Pons (tissue), 1 donor: ENCODE results near the gene PARN.
"Not testable (repeated sequence)": the region's sequence is repeated elsewhere in the genome, so short reads cannot be mapped to it uniquely, and the experiment has no call there.

Experiments
- DNase-seq: peaks from one replicate; pipeline ENCODE4 v3.0.0-alpha.2; 2016; ENCODE audit warnings: low spot score

PARN gene, protein sequence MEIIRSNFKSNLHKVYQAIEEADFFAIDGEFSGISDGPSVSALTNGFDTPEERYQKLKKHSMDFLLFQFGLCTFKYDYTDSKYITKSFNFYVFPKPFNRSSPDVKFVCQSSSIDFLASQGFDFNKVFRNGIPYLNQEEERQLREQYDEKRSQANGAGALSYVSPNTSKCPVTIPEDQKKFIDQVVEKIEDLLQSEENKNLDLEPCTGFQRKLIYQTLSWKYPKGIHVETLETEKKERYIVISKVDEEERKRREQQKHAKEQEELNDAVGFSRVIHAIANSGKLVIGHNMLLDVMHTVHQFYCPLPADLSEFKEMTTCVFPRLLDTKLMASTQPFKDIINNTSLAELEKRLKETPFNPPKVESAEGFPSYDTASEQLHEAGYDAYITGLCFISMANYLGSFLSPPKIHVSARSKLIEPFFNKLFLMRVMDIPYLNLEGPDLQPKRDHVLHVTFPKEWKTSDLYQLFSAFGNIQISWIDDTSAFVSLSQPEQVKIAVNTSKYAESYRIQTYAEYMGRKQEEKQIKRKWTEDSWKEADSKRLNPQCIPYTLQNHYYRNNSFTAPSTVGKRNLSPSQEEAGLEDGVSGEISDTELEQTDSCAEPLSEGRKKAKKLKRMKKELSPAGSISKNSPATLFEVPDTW

GRCh38 chr16:14629919-14630619, at the start of gene PARN:
Gene PARN (minus strand): TSS chr16:14630260. CDS start chr16:14630125, 135 bp downstream.
- peak; percentile 96 for DNase-seq

DNA sequence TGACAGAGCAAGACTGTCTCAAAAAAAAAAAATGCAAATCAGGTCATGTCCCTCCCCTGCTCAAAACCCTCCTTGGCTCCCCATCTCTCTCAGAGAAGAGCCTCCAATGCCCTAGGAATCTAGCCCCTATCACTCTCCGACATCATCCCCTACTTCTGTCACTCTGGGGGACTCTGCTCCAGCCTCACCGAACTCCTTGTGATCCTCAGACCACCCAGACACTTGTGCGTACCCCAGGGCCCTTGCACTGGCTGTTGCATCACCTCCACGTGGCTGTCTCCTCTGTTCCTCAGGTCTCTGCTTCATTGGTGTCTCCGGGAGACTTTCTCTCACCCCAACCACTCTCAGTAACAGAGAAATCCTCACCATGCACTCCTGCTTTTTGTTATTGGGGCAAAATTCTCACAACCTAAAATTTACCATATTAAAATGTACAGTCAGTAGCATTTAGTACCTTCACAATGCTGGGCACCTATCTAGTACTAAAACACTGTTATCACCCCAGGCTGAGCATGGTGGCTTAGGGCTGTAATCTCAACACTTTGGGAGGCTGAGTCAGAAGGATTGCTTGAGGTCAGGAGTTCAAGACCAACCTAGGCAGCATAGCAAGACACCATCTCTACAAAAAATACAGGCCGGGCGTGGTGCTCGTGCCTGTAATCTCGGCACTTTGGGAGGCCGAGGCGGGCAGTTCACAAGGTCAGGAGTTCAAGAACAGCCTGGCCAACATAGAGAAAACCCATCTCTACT, 48.9 kb upstream of the PARN start:
- DNase-seq = no peak

GRCh38 chr16:14677627-14678026, 47.6 kb upstream of the PARN start:
- DNase-seq = no peak

GRCh38 chr16:14676633-14677032, 46.6 kb upstream of the PARN start:
- no peak for DNase-seq

DNA sequence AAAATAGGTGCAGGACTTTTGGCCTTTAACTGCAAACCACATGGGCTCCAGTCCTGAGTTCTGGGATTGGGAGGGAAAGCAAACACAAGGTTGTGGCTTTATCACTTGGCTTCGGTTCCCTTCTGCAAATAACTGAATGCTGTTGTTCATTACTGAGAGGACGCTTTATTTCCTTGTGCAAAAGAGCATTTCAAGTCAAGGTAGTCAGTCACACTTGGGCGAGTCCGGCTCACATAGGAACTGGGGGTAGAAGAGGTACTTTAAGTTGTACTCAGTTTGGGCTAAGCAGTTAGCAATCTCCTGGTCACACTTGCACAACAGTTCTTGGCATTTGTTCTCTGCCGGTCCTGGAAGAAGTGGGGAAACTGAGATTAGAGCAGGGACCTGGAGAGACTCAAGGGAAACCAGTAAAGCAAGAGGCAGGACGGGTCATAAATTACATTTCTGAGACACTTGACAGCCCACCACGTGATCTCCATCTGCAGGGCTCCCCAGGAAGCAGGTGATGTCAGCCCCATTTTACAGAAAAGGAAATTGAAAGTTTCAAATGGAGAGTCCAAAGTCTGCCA, 42.4 kb upstream of the PARN start:
- no peak for DNase-seq

GRCh38 chr16:14669776-14670175, 39.7 kb upstream of the PARN start:
- DNase-seq = no peak

GRCh38 chr16:14668556-14669223, 38.6 kb upstream of the PARN start:
- no peak for DNase-seq

DNA sequence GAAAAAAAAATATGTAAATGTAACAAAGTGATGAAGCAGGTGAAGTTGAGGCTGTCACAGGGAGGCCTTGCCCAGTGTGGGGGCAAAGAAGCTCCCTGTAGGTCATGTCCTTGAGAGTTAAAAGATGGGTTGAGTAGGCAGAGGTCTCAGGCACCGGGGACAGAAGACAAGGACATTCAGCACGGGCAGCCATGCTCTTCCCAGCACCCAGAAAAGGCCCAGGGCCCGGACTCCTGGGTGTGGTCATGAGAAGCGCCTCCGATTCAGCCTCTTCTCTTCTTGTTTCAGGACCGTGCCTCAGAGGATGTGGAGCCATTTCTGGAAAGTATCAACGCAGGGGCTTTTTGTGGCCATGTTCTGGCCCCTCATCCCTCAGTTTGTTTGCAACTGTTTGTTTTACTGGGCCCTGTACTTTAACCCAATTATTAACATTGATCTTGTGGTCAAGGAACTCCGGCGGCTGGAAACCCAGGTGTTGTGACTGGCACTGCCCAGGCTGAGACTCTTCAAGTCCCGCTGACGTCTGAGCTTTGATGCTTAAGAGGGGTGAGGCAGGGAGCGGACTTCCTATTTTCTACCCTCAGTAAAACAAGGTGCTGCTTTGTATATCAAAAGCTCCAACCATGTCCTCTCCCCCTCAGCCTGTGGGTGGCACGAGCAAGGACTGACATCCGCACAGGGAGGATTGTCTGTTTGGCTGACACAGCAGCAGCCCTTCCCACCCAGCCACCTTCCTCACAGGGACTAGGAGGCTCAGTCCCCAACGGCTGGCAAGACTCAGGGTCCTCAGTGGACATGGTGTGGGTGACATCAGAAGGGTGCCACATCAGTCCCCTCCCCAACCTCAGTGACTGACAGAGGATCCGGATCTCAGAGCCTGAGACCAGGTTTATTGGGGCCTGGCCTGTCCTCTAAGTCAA, 37.5 kb upstream of the PARN start:
- DNase-seq = no peak

DNA sequence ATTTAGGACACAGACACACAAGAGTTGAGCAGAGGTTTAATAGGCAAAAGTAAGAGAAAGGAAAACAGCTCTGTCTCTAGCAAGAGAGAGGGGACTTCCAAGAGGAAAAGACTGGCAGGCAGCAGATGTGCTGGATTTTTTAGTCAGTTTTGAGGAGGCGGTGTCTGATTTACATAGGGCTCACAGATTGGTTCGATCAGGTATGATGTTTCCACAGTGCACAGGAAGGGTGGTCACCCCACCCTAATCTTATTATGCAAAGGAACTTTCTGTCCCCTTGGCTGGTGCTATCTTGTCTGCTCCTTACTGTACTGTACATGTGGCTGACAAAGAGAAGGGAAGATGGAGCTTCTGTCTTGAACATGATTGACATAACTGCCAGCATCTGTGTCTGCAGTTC, 28.0 kb upstream of the PARN start:
- no peak for DNase-seq

- no peak for DNase-seq
These were observed 22.7 kb upstream of the PARN start for GRCh38 chr16:14652726-14653125.

GRCh38 chr16:14650629-14651028, 20.6 kb upstream of the PARN start:
- no peak for DNase-seq

DNA sequence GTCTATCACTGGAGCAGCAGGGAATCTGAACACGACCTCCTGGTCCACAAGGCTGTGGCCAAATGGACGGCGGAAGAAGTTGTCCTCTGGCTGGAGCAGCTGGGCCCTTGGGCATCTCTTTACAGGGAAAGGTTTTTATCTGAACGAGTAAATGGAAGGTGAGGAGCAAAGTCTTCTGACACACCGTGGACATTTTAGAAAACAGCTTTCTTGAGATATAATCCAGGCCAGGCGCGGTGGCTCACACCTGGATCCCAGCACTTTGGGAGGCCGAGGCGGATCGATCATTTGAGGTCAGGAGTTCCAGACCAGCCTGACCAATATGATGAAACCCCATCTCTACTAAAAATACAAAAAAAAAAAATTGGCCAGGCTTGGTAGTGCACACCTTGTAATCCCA, 19.8 kb upstream of the PARN start:
- DNase-seq = no peak

GRCh38 chr16:14641926-14642325, 11.9 kb upstream of the PARN start:
- no peak for DNase-seq

DNA sequence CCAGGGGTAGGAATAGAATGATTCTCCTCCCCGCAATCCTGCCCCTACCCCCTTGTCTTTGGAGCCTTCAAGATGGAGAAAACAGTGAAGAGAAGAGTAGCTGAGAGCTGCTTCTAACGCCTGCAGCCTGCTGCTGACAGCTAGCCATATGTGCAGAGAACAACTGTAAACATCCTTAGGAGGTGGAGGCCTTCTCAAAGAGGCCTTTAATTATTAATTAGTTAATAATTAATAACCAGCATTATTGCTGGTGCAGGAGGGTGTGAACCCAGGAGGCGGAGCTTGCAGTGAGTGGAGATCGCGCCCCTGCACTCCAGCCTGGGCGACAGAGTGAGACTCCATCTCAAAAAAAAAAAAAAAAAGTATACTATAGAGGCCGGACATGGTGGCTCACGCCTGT, 11.1 kb upstream of the PARN start:
- DNase-seq = no peak

DNA sequence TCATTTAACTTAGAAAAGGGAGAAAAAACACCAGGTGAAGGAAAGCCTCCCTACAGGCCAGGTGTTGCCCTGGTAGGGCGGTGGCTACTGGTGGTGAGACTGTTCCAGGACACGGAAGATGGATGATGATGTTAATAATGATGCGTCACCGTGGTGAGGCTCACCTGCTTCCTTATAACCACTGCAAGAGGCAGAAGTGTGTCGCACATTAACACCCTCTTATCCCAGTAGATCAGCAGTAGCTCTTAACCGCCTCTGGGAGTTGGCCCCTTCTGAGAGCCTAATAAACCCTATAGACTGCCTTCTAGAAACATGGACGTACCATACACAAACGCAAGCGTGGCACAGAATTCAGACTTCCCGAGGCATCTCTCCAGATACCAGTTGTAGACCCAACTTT, 10.5 kb upstream of the PARN start:
- DNase-seq = no peak

DNA sequence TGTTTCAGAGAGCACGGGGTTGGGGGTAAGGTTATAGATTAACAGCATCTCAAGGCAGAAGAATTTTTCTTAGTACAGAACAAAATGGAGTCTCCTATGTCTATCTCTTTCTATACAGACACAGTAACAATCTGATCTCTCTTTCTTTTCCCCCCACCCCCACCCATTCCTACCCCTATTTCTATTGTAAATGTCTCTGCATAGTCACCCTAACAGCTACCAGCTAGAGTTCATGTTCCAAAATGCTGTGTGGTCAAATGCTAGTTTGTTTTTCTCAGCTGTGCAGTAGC, 6.8 kb upstream of the PARN start:
- DNase-seq = not testable (repeated sequence)

- DNase-seq = not testable (repeated sequence)
These were observed 6.3 kb upstream of the PARN start for GRCh38 chr16:14636179-14636950.

- DNase-seq = no peak
These were observed 5.5 kb upstream of the PARN start for GRCh38 chr16:14635395-14636165.

DNA sequence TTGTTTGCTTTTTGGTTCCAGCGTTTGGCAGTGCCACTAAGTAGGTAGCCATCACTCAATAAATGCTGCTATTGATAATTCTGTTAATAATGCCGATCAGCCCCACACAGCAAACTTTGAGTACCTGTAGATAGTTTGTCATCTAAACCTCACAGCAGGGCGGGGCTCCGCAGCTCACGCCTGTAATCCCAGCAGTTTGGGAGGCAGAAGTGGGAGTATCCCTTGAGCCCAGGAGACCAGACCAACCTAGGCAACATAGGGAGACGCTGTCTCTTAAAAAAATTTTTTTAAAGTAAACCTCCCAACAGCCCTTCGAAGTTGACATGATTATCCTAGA, 4.3 kb upstream of the PARN start:
- DNase-seq = no peak
